SIG-M5 (cell line): ENCODE results near the gene YKT6.

Experiments
- DNase-seq: peaks from one replicate; lab custom pipeline; 2025; lab: John Stamatoyannopoulos, UW

YKT6 gene

DNA sequence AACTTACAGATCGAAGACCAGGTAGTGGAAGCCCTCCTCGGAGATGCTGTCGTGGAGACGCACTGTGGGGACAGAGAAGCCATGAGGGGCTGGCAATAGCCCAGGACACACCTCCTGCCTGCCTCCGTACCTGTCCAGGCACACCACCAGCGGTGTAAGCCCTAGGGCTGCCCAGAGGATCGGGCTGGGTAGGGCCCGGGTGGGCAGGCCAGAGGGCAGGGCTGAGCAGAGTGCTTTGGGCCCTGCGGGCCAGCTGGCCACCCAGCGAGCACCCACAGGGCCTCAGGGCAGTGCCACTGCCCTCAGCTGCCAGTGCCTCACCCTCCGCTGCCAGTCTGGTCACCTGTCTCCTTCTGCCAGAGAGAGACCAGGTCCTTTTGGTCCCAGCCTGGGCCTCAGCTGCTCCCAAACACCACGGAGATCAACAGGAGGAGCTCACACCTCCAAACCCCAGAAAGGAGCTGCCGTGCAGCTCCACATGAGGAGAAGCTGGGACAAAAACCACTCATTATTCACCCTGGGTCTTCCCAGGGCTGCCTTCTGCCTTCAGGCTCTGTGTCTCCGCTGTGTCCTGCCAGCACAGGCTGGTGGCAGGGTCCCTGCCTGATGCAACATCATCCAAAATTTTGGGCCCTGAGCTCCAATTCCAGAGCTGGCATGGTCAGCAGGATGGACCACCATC is 58.2 kb downstream of the YKT6 start:
- DNase-seq = no peak

DNA sequence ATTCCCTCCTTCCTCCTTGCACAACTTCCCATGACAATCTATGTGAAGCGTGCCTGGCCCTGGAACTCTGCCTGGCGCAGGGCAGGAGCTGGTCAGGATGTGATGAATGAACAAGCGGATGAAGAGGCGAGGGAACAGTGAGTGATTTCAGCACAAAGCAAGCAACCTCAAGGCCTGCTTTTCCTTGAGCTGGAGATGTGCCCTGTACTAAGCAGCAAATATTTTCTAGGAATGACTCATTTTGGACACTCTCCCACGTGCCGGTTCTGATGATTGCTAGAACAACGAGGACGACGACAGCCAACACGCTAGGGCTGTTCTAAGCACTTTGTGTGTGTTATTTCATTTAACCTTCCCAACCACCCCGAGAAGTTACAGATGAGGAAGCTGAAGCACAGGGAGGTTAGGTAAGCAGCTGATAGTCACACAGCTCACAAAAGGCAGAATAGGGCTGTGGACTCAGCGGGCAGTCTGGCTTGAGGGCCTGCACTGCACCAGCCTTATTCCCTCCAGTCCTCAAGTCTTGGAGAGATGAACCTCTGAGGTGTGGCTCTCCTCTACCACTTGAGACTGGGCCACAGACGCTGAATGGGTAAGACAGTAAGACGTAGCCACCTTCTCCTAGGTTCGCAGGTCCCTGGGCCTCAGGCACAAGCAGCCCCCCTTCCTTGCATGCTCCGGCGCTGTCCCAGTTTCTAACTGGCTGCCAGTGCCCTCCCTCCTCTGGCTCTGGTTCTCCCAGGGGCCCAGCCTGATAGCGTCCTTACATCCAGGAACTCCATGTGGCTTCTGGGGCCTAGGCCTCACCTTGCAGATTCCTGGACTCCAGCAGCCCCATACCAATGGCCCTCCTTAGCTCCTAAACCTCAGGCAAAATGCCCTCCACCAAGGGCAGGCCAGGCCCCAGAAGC is 59.0 kb downstream of the YKT6 start:
- no peak for DNase-seq

DNA sequence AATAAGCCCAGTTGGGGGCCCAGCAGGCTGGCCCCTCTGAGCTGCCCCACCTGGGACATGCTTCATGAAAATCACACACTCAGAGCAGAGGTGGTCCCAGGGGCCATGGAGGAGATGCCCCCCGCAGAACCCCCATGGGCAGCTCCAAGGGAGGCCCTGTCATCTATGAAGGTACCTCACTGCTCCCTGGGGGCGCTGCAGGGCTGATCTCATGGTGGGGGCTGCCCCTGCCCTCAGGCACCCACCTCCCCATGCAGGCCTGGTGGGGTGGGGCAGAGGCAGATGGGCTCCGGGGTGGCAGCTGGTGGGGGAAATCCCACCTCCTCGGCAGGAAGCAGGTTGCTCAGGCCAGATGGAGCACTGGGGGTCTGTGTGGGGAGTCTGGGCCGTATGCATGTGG is 60.5 kb downstream of the YKT6 start:
- DNase-seq = no peak

DNA sequence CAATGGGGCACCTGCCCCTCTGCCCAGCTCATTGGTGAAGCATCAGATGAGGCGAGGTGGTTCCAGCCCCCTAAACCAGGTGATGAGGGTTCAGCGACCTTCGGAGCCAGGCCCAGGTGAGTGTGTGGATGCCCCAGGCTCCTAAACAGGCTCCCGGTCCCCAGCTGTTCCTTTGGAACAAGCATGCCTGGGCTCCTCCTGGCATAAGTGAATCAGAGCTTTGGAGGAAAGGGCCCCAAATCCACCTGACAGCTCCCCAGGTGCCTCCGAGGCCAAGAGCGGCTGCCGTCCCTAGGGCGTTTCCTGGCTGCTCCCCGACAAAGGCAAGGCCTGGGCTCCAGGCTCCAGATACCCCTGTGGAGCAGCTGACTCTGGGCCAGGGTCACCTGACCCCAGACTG is 61.3 kb downstream of the YKT6 start:
- no peak for DNase-seq

DNA sequence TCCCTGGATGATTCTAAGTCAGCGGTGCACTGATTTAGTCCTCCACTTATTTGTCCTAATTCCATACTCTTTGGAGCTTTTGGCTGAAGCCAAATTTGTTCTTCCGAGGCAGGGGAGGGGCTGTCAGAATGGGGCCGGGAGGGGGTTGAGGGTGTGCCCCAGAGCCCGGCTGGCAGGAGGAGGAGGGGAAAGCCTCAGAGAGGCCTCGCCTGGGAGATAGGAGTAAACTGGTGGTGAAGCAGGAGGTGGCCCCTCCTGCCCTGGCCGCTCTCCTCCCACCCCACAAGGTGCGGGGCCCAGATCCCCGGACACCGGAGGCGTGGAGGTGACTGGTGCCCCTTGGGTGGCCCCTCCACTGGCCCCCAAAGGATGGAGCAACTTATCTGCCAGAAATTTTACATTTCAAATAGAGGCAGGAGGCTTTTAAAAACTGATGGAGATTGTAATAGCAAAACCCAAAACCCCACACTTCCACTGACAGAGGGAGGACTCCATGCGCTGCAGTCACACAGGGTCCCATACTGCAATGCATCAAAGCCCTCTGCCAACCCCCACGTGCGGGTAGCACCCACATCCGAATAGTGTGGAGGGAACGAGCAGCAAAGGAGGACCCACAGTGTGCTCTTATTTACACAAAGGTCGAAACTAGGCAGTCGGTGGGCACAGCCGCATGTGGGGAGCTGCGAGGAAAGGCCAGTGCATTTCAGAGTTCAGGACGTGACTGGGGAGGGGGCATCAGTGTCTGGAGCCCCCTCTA is 62.7 kb downstream of the YKT6 start:
- no peak for DNase-seq
